ENCODE results near the gene NLGN1. TPM values are rescaled to one million over a fixed set of nuclear protein-coding genes. Genes with fewer than 3 reads are reported as not detected.

NLGN1 gene
- total RNA-seq, 1 experiment from 2014 or later = not detected

GRCh38 chr3:174101244-174101643 is 703.7 kb downstream of the NLGN1 start:
- peak overlapping the region; percentile 66 for H2AFZ ChIP-seq (ENCODE audit: low read depth, low read length, poor library complexity, severe bottlenecking)
- ChIA-PET CTCF (no interaction called here), RAD21 (ENCODE audit: low non-redundant PET in 1 of 2, low total read pairs in 2 of 2, uncharacterized antibody in 2 of 2, unreplicated experiment in 2 of 2) (no interaction called here), POLR2A (no interaction called here)
- H3K9ac ChIP-seq (ENCODE audit: low read length) = no peak overlapping the region
- no peaks in the 10 kb centered on the region for H4K20me1 ChIP-seq (ENCODE audit: insufficient read depth)
- no TSS peak for BruUV-seq (replicated peaks)
- no peak overlapping the region for H3K4me2 ChIP-seq (ENCODE audit: low read length)
- H3K9me3 ChIP-seq (ENCODE audit: control insufficient read depth in 1 of 2, insufficient read depth in 1 of 2, low read depth in 1 of 2, low read length in 2 of 2) = no peaks in the 10 kb centered on the region
- no peaks in the 10 kb centered on the region for H3K79me2 ChIP-seq (ENCODE audit: insufficient read depth, low read length)
- intact Hi-C loops (cut with micrococcal nuclease) = no loop called here
- H3K4me3 ChIP-seq (replicated peaks in 1 of 2; ENCODE audit: low read depth in 1 of 2, low read length in 2 of 2) = no peak overlapping the region
- ATAC-seq (no peak), DNase-seq (ENCODE audit: low read depth, low spot score) (no peak)
- TF ChIP-seq, protein P1, sequence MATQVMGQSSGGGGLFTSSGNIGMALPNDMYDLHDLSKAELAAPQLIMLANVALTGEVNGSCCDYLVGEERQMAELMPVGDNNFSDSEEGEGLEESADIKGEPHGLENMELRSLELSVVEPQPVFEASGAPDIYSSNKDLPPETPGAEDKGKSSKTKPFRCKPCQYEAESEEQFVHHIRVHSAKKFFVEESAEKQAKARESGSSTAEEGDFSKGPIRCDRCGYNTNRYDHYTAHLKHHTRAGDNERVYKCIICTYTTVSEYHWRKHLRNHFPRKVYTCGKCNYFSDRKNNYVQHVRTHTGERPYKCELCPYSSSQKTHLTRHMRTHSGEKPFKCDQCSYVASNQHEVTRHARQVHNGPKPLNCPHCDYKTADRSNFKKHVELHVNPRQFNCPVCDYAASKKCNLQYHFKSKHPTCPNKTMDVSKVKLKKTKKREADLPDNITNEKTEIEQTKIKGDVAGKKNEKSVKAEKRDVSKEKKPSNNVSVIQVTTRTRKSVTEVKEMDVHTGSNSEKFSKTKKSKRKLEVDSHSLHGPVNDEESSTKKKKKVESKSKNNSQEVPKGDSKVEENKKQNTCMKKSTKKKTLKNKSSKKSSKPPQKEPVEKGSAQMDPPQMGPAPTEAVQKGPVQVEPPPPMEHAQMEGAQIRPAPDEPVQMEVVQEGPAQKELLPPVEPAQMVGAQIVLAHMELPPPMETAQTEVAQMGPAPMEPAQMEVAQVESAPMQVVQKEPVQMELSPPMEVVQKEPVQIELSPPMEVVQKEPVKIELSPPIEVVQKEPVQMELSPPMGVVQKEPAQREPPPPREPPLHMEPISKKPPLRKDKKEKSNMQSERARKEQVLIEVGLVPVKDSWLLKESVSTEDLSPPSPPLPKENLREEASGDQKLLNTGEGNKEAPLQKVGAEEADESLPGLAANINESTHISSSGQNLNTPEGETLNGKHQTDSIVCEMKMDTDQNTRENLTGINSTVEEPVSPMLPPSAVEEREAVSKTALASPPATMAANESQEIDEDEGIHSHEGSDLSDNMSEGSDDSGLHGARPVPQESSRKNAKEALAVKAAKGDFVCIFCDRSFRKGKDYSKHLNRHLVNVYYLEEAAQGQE (IDR thresholded peaks at IDR 0.05; ENCODE audit: low read depth) = no peak
- no peak for TF ChIP-seq TCF7L2 (IDR thresholded peaks at IDR 0.05; ENCODE audit: borderline replicate concordance, extremely low read depth, insufficient read depth, insufficient read length)
- no peak for TF ChIP-seq SIN3A (IDR thresholded peaks at IDR 0.05; ENCODE audit: low read depth)
- no peak for TF ChIP-seq ZNF274 (IDR thresholded peaks at IDR 0.05; ENCODE audit: low read depth, low read length)
- TF ChIP-seq MAX (IDR thresholded peaks at IDR 0.05) = no peak
- TF ChIP-seq POLR2AphosphoS5 (IDR thresholded peaks at IDR 0.05; ENCODE audit: low read depth, low read length) = no peak
- no peak for TF ChIP-seq EZH2 (IDR thresholded peaks at IDR 0.05)
- no peak for TF ChIP-seq SP1 (IDR thresholded peaks at IDR 0.05; ENCODE audit: low read depth)
- TF ChIP-seq ELF1 (IDR thresholded peaks at IDR 0.05; ENCODE audit: borderline replicate concordance, low read depth) = no peak
- no peak for TF ChIP-seq EGR1 (IDR thresholded peaks at IDR 0.05; ENCODE audit: low read depth)
- TF ChIP-seq CTCF (IDR thresholded peaks at IDR 0.05 in 2 of 3, conservative IDR thresholded peaks at IDR 0.05 in 1 of 3; ENCODE audit: borderline replicate concordance in 1 of 3, insufficient read depth in 1 of 3, low read depth in 2 of 3, low read length in 2 of 3) = no peak
- no peak for TF ChIP-seq ATF3 (IDR thresholded peaks at IDR 0.05)
- no peaks in the 10 kb centered on the region for H3K27me3 ChIP-seq (ENCODE audit: insufficient read depth, low read length)
- H3K27ac ChIP-seq (ENCODE audit: low read depth, low read length) = no peak overlapping the region
- no peaks in the 10 kb centered on the region for H3K36me3 ChIP-seq (ENCODE audit: control insufficient read depth in 1 of 2, insufficient read depth in 2 of 2, low read length in 2 of 2)
- H3K4me1 ChIP-seq (ENCODE audit: control insufficient read depth in 1 of 2, insufficient read depth in 2 of 2, low read length in 2 of 2) = no peaks in the 10 kb centered on the region
- H3K9me2 ChIP-seq (ENCODE audit: insufficient read depth) = no peaks in the 10 kb centered on the region
